ENCODE data around the gene ITPK1.

DNA sequence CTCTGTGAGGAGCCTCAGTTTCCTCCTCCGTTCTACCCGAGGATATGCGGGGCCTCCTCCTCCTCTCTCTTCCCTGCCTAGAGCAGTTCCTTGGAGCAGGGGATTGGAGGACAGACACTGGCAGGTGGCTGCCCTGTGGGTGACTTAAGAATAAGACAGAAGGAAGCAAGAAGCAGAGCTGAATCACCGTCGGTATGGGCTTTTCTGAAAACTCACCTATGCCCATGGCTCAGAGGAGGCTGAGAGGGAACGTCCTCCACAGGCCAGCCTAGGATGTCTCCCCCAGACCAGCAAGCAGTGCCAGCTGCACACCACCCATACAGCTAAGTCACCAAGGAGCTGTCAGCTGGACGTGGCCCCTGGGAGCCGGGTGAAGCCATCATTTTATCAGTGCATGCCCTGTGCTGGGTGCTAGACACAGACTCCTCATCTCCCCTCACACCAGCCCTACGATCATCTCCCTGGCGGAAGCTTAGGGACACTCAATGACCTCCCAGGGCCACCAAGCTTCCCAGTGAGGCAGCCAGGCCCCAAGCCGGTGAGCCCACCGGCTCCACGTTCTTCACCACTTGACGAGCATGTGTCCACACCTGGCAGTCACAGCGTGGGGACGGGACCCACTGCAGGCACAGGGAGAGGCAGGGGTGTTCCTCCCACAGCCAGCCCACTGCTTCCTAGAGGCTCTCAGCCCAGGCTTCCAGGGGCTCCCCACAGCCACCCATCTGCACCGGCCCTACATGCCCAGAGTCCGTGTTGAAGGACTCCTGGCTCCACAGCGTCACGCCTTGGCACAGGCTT lies 21.4 kb downstream of the ITPK1 start:
- TF ChIP-seq, protein P1, sequence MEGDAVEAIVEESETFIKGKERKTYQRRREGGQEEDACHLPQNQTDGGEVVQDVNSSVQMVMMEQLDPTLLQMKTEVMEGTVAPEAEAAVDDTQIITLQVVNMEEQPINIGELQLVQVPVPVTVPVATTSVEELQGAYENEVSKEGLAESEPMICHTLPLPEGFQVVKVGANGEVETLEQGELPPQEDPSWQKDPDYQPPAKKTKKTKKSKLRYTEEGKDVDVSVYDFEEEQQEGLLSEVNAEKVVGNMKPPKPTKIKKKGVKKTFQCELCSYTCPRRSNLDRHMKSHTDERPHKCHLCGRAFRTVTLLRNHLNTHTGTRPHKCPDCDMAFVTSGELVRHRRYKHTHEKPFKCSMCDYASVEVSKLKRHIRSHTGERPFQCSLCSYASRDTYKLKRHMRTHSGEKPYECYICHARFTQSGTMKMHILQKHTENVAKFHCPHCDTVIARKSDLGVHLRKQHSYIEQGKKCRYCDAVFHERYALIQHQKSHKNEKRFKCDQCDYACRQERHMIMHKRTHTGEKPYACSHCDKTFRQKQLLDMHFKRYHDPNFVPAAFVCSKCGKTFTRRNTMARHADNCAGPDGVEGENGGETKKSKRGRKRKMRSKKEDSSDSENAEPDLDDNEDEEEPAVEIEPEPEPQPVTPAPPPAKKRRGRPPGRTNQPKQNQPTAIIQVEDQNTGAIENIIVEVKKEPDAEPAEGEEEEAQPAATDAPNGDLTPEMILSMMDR (IDR thresholded peaks at IDR 0.05), result no peak
- no peak for TF ChIP-seq POLR2A (IDR thresholded peaks at IDR 0.05)

Data from thyroid gland (tissue), 4 donors.